Trophoblast cell (in vitro differentiated cells and primary cell): Measurements from ENCODE around the gene TIMM13.
A peak's percentile ranks its signal among the peaks of the same experiment; 100 is the strongest.

ENCODE experiments used
- DNase-seq, 2 donors: peaks; one replicate each; pipeline ENCODE4 v3.0.0-alpha.2; 2016
- H2AFZ ChIP-seq: 2 replicates; pipeline ENCODE4 v1.6.1; 2013; ENCODE audit warnings: low read length, moderate library complexity, mild to moderate bottlenecking; ENCODE audit not compliant: insufficient read depth, poor library complexity
- H2AK5ac ChIP-seq: 2 replicates; pipeline ENCODE4 v1.6.1; 2013; ENCODE audit warnings: mild to moderate bottlenecking, low read length
- H2BK120ac ChIP-seq: 2 replicates; pipeline ENCODE4 v1.6.1; 2013; ENCODE audit warnings: low read length, mild to moderate bottlenecking, moderate library complexity; ENCODE audit not compliant: insufficient read depth, poor library complexity
- H2BK12ac ChIP-seq: 2 replicates; pipeline ENCODE4 v1.6.1; 2013; ENCODE audit warnings: mild to moderate bottlenecking, low read length, moderate library complexity
- H2BK5ac ChIP-seq: 2 replicates; pipeline ENCODE4 v1.6.1; 2013; ENCODE audit warnings: low read length, low read depth, moderate library complexity, mild to moderate bottlenecking; ENCODE audit not compliant: poor library complexity
- H3K14ac ChIP-seq: 2 replicates; pipeline ENCODE4 v1.6.1; 2013; ENCODE audit warnings: mild to moderate bottlenecking, low read length
- H3K18ac ChIP-seq: 2 replicates; pipeline ENCODE4 v1.6.1; 2013; ENCODE audit warnings: mild to moderate bottlenecking, low read length
- H3K23ac ChIP-seq: 2 replicates; pipeline ENCODE4 v1.6.1; 2013; ENCODE audit warnings: low read length
- H3K27ac ChIP-seq: 2 replicates; pipeline ENCODE4 v1.5.1; 2013; ENCODE audit warnings: low read depth, mild to moderate bottlenecking, inconsistent platforms, low read length, moderate library complexity
- H3K27me3 ChIP-seq: 2 replicates; pipeline ENCODE4 v1.6.1; 2013; ENCODE audit warnings: inconsistent platforms, mild to moderate bottlenecking, low read length, moderate library complexity; ENCODE audit not compliant: insufficient read depth
- H3K36me3 ChIP-seq, 2 experiments: 1 replicate in 1 of 2; 2 replicates in 1 of 2; pipeline ENCODE4 v1.6.1; 2013; ENCODE audit warnings: low read length in 2 of 2, mild to moderate bottlenecking in 2 of 2, moderate library complexity in 1 of 2; ENCODE audit not compliant: insufficient read depth in 2 of 2, control insufficient read depth in 1 of 2
- H3K4ac ChIP-seq: 2 replicates; pipeline ENCODE4 v1.6.1; 2013; ENCODE audit warnings: low read depth, mild to moderate bottlenecking, low read length, moderate library complexity
- H3K4me1 ChIP-seq, 2 experiments: 1 replicate in 1 of 2; 2 replicates in 1 of 2; pipeline ENCODE4 v1.6.1; 2013; ENCODE audit warnings: low read length in 2 of 2, mild to moderate bottlenecking in 2 of 2, moderate library complexity in 1 of 2; ENCODE audit not compliant: insufficient read depth in 2 of 2, control insufficient read depth in 1 of 2
- H3K4me2 ChIP-seq: 2 replicates; pipeline ENCODE4 v1.6.1; 2013; ENCODE audit warnings: inconsistent platforms, mild to moderate bottlenecking, low read length, moderate library complexity
- H3K4me3 ChIP-seq: 2 replicates; pipeline ENCODE4 v1.5.1; 2013; ENCODE audit warnings: mild to moderate bottlenecking, low read depth, low read length, inconsistent platforms
- H3K79me1 ChIP-seq: one replicate; pipeline ENCODE4 v1.6.1; 2013; ENCODE audit warnings: low read length
- H3K79me2 ChIP-seq: 2 replicates; pipeline ENCODE4 v1.6.1; 2013; ENCODE audit warnings: low read length, mild to moderate bottlenecking; ENCODE audit not compliant: control insufficient read depth, insufficient read depth, poor library complexity
- H3K9ac ChIP-seq: 2 replicates; pipeline ENCODE4 v1.6.1; 2013; ENCODE audit warnings: mild to moderate bottlenecking, low read length
- H3K9me3 ChIP-seq: 2 replicates; pipeline ENCODE4 v1.6.1; 2013; ENCODE audit warnings: low read depth, mild to moderate bottlenecking, control low read depth, inconsistent platforms, low read length; ENCODE audit not compliant: insufficient read depth
- H4K12ac ChIP-seq: 2 replicates; pipeline ENCODE4 v1.6.1; 2013; ENCODE audit warnings: low read depth, mild to moderate bottlenecking, low read length, moderate library complexity
- H4K8ac ChIP-seq: 2 replicates; pipeline ENCODE4 v1.6.1; 2013; ENCODE audit warnings: low read depth, mild to moderate bottlenecking, low read length, moderate library complexity
- H4K91ac ChIP-seq: one replicate; pipeline ENCODE4 v1.6.1; 2013; ENCODE audit warnings: low read depth, mild to moderate bottlenecking, low read length, moderate library complexity
- WGBS: extraction: QIAGEN DNeasy Blood & Tissue Kit; methylation state at CpG from one replicate; pipeline ENCODE4 v1.1.7; 2013; ENCODE audit warnings: missing lambda C conversion rate; ENCODE audit not compliant: insufficient read length, insufficient coverage; ENCODE audit errors: extremely low coverage; 5-methylcytosine and 5-hydroxymethylcytosine counted together

Gene TIMM13

DNA sequence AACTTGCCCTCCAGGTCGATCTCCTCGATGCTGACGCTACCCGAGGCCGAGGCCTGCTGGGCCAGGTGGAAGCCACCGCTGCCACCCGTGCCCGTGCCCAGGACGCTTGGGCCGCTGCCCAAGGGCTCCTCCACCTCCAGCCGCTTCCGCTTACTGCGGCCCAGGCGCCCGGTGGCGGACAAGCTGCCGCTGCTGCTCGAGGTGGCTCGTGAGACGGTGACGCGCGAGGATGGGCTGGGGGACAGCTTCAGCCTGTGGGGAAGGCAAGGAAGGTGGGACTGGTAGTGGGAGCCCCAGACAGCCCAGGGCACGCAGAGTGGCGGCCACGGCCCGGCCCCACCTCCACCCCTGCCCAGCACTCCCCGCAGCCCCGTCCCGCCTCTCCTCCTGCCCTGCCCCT is 6.5 kb upstream of the TIMM13 start:
- no peak overlapping the region for H3K4ac ChIP-seq
- no peak overlapping the region for H3K4me2 ChIP-seq
- DNase-seq: no peak
- H3K4me1 ChIP-seq: no peaks in the 10 kb centered on the region
- no peaks in the 10 kb centered on the region for H3K79me2 ChIP-seq
- no peak overlapping the region for H2AK5ac ChIP-seq
- no peak overlapping the region for H2BK5ac ChIP-seq
- no peaks in the 10 kb centered on the region for H3K27me3 ChIP-seq
- no CpG with 5 or more reads among the region's 30 CpGs for WGBS
- H4K12ac ChIP-seq: no peak overlapping the region
- no peaks in the 10 kb centered on the region for H3K79me1 ChIP-seq
- H3K9ac ChIP-seq: no peak overlapping the region
- peaks cover 80 to 83% of the 10 kb centered on the region in 2 experiments for H3K36me3 ChIP-seq
- no peak overlapping the region for H3K23ac ChIP-seq
- no peak overlapping the region for H3K18ac ChIP-seq
- no peak overlapping the region for H3K4me3 ChIP-seq
- H4K8ac ChIP-seq: no peak overlapping the region
- no peak overlapping the region for H4K91ac ChIP-seq
- no peak overlapping the region for H3K27ac ChIP-seq
- peaks cover 5% of the 10 kb centered on the region for H3K9me3 ChIP-seq
- H2BK120ac ChIP-seq: no peak overlapping the region
- H2AFZ ChIP-seq: no peak overlapping the region
- H2BK12ac ChIP-seq: no peak overlapping the region
- H3K14ac ChIP-seq: no peak overlapping the region

DNA sequence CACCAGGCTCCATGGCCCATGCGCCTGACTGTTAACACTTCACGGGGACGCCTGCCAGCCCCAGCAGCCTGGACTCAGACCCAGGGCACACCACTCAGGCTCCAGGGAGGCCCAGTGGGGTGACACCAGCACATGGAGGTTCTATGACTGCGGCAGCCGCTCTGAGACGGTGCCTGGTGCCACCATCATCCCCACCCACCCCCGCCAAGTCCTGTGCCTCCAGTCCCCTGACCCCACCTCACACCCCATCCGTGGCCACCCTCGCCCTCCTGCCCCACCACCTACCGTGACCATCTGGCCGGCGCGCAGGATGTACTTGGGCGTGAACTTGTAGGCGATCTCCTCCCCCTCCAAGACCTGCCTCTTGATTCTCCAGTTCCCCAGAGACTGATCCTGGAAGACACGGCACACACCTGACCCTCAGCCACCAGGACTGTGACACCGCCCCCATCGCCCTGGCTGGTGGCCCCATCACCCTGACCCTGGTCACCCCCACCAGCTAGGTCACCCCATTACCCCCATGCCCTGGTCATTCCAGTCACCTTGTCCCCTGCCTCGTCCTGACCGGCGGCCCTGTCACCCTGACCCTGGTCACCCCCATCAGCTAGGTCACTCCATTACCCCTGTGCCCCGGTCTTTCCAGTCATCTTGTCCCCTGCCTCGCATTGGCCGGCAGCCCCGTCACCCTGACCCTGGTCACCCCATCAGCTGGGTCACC is 4.9 kb upstream of the TIMM13 start:
- H4K91ac ChIP-seq: no peak overlapping the region
- peak overlapping the region; percentile 53 for H3K4me3 ChIP-seq
- no peaks in the 10 kb centered on the region for H3K27me3 ChIP-seq
- peaks cover 0 to 2% of the 10 kb centered on the region in 2 experiments for H3K4me1 ChIP-seq
- no peak overlapping the region for H3K23ac ChIP-seq
- no peak overlapping the region for H2AK5ac ChIP-seq
- H4K12ac ChIP-seq: no peak overlapping the region
- H3K9me3 ChIP-seq: peaks cover 1% of the 10 kb centered on the region
- no peak overlapping the region for H4K8ac ChIP-seq
- no peak overlapping the region for H2BK5ac ChIP-seq
- no peak for DNase-seq
- H2BK12ac ChIP-seq: no peak overlapping the region
- no peak overlapping the region for H3K4me2 ChIP-seq
- H2AFZ ChIP-seq: no peak overlapping the region
- H3K18ac ChIP-seq: no peak overlapping the region
- H3K9ac ChIP-seq: no peak overlapping the region
- H3K79me2 ChIP-seq: peaks cover 3% of the 10 kb centered on the region
- no CpG with 5 or more reads among the region's 25 CpGs for WGBS
- no peak overlapping the region for H3K14ac ChIP-seq
- H3K4ac ChIP-seq: no peak overlapping the region
- peaks cover 3% of the 10 kb centered on the region for H3K79me1 ChIP-seq
- no peak overlapping the region for H3K27ac ChIP-seq
- H3K36me3 ChIP-seq: peaks cover 67 to 75% of the 10 kb centered on the region in 2 experiments
- H2BK120ac ChIP-seq: no peak overlapping the region

DNA sequence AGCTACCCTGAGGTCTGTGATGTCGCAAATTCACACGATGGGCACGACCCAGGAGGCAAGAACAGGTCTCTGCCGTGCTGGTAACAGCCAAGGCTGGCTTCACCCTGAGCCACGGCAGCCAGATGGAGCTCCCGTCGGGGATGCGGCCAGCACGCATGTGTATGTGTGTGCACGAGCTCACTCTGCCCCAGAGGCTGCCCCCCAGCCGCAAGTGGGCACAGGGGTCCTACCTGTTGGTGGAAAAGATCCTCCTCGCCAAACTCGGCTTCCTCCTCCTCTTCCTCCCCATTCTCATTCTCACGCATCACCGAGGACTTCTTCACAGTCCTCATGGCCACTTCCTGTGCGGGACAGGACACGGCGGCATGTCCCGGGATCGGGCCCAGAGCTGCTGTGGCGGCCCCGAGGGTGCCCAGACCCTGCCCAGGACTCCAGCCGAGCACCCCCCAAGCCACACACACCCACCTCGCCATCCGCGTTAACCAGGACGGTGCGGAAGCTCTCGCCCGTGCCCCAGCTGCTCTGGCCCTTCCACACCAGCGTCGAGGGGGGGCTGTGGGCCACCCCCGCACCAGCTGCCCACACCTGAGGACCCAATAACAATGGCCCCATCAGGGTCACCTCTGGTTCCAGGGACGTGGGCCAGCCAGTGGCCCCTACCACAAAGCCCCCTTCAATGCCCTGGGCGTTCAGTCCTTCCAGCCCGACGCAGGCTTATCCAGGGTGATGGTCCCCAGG is 4.1 kb upstream of the TIMM13 start:
- H2BK5ac ChIP-seq: no peak overlapping the region
- peaks cover 4 to 6% of the 10 kb centered on the region in 2 experiments for H3K4me1 ChIP-seq
- no peaks in the 10 kb centered on the region for H3K27me3 ChIP-seq
- no peak overlapping the region for H3K14ac ChIP-seq
- no peak overlapping the region for H3K27ac ChIP-seq
- no peak overlapping the region for H2BK12ac ChIP-seq
- peaks cover 59 to 67% of the 10 kb centered on the region in 2 experiments for H3K36me3 ChIP-seq
- no peak for DNase-seq
- H3K79me2 ChIP-seq: peaks cover 9% of the 10 kb centered on the region
- no CpG with 5 or more reads among the region's 37 CpGs for WGBS
- peak overlapping the region; percentile 53 for H3K4me3 ChIP-seq
- peaks cover 8% of the 10 kb centered on the region for H3K79me1 ChIP-seq
- no peak overlapping the region for H2AK5ac ChIP-seq
- no peak overlapping the region for H2AFZ ChIP-seq
- no peak overlapping the region for H3K4ac ChIP-seq
- H3K18ac ChIP-seq: no peak overlapping the region
- no peak overlapping the region for H4K91ac ChIP-seq
- no peak overlapping the region for H4K12ac ChIP-seq
- peaks cover 3% of the 10 kb centered on the region for H3K9me3 ChIP-seq
- no peak overlapping the region for H4K8ac ChIP-seq
- H3K4me2 ChIP-seq: no peak overlapping the region
- no peak overlapping the region for H2BK120ac ChIP-seq
- H3K9ac ChIP-seq: no peak overlapping the region
- no peak overlapping the region for H3K23ac ChIP-seq

DNA sequence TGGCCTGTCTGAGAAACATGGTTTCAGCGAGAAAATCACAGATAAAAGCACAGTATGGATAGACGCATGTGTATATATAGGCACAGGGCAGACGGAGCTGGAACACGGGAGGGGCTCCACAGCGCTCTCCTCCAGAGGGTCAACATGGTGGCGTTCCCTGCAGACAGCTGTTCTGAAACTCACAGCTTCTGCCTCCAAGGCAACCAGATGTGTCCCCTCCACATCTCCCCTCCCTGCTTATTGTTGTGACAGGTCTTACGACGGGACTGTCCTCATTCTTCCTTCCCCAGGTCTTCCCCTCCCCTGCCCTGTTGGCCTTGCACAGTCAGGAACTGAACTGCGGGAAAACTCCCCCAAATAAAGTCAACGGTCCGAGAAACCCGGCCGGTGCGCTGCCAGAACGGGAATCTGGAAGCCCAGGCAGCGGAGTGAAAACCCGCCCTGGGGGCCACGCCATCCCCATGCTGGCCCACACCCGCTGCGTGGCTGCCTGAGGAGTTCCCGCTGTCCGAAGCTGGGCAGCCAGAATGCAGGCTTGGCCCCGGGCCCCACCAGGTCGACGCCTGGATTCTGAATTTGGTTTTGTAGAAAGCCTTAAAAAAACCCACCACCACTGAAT is 2.6 kb upstream of the TIMM13 start:
- Histone ChIP-seq H3K14ac (no peak overlapping the region), H3K27ac (no peak overlapping the region), H2BK120ac (no peak overlapping the region), H3K36me3 (peaks cover 59 to 66% of the 10 kb centered on the region in 2 experiments), H4K12ac (no peak overlapping the region), H3K18ac (no peak overlapping the region), H3K4me1 (peaks cover 10 to 17% of the 10 kb centered on the region in 2 experiments), H3K9ac (no peak overlapping the region), H2BK12ac (no peak overlapping the region), H4K8ac (no peak overlapping the region), H2AK5ac (no peak overlapping the region), H3K9me3 (peaks cover 3% of the 10 kb centered on the region), H3K27me3 (no peaks in the 10 kb centered on the region), H3K4me3 (no peak overlapping the region), H3K23ac (no peak overlapping the region), H2BK5ac (no peak overlapping the region), H2AFZ (no peak overlapping the region), H3K79me1 (peaks cover 8% of the 10 kb centered on the region), H3K79me2 (peaks cover 11% of the 10 kb centered on the region), H3K4ac (no peak overlapping the region), H4K91ac (no peak overlapping the region), H3K4me2 (no peak overlapping the region)
- WGBS: no CpG with 5 or more reads among the region's 25 CpGs
- no peak for DNase-seq
